K562 (cell line): ENCODE measurements around the gene CLDN15. TPM values are rescaled to one million over a fixed set of nuclear protein-coding genes. Genes with fewer than 3 reads are reported as not detected.

Experiments
- ARID3A ChIP-seq: IDR thresholded peaks from 2 replicates; pipeline ENCODE4 v1.6.1; 2012; ENCODE audit warnings: low read depth, low read length, improper control_type of control experiment, borderline replicate concordance
- CBFB ChIP-seq: sonication (generic); formaldehyde crosslinking; IDR thresholded peaks from 2 replicates; pipeline ENCODE4 v1.4.0; 2020; ENCODE audit warnings: mild to moderate bottlenecking, missing genetic modification reagents
- EHMT2 ChIP-seq: fragments of 450-650 bp; IDR thresholded peaks from 2 replicates; pipeline ENCODE4 v1.6.1; 2018; ENCODE audit warnings: antibody characterized with exemption
- ELF4 ChIP-seq: fragments of 450-650 bp; formaldehyde crosslinking; IDR thresholded peaks from 2 replicates; pipeline ENCODE4 v1.4.0; 2022; ENCODE audit warnings: missing genetic modification characterization
- EP300 ChIP-seq: IDR thresholded peaks from 2 replicates; pipeline ENCODE4 v1.6.1; 2012; ENCODE audit warnings: low read length, improper control_type of control experiment
- GTF2F1 ChIP-seq: IDR thresholded peaks from 2 replicates; pipeline ENCODE4 v1.6.1; 2011; ENCODE audit warnings: low read depth, low read length, improper control_type of control experiment
- KDM5B ChIP-seq: fragments of 200-600 bp; sonication (generic); IDR thresholded peaks from 2 replicates; pipeline ENCODE4 v1.6.1; 2012; ENCODE audit warnings: low read depth, mild to moderate bottlenecking, moderate library complexity, low read length, control low read depth, inconsistent platforms; ENCODE audit not compliant: insufficient replicate concordance
- MTA1 ChIP-seq: fragments of 450-650 bp; IDR thresholded peaks from 2 replicates; pipeline ENCODE4 v1.6.1; 2017; ENCODE audit warnings: borderline replicate concordance
- POLR2B ChIP-seq: fragments of 450-650 bp; IDR thresholded peaks from 2 replicates; pipeline ENCODE4 v1.6.1; 2018; ENCODE audit warnings: low read depth; ENCODE audit not compliant: partially characterized antibody
- PREB ChIP-seq: sonication (generic); formaldehyde crosslinking; IDR thresholded peaks from 2 replicates; pipeline ENCODE4 v1.8.1; 2023; ENCODE audit warnings: mild to moderate bottlenecking, missing genetic modification reagents
- RNF2 ChIP-seq: sonication (generic); IDR thresholded peaks from 2 replicates; pipeline ENCODE4 v1.6.1; 2016
- SMAD2 ChIP-seq: fragments of 150-350 bp; IDR thresholded peaks from 2 replicates; pipeline ENCODE4 v1.6.1; 2014; ENCODE audit warnings: low read depth, mild to moderate bottlenecking, low read length
- STAT6 ChIP-seq: sonication (generic); formaldehyde crosslinking; IDR thresholded peaks from 2 replicates; pipeline ENCODE4 v1.8.1; 2023; ENCODE audit warnings: mild to moderate bottlenecking, missing genetic modification reagents
- TAF7 ChIP-seq: fragments of 450-650 bp; IDR thresholded peaks from 2 replicates; pipeline ENCODE4 v1.6.1; 2016; ENCODE audit warnings: missing genetic modification characterization, missing compliant biosample characterization
- ZFP91 ChIP-seq: sonication (generic); formaldehyde crosslinking; IDR thresholded peaks from 2 replicates; pipeline ENCODE4 v1.8.0; 2022; ENCODE audit warnings: mild to moderate bottlenecking, missing genetic modification reagents
- ZNF134 ChIP-seq: fragments of 250-450 bp; sonication (Bioruptor Pico); conservative IDR thresholded peaks from 2 replicates; pipeline ENCODE4 v1.4.0; 2020
- ZNF511 ChIP-seq: sonication (generic); formaldehyde crosslinking; IDR thresholded peaks from 2 replicates; pipeline ENCODE4 v1.8.0; 2022; ENCODE audit warnings: mild to moderate bottlenecking, missing genetic modification reagents
- ZNF77 ChIP-seq: fragments of 250-450 bp; sonication (Bioruptor Pico); IDR thresholded peaks from 2 replicates; pipeline ENCODE4 v1.5.0; 2020
- ZSCAN29 ChIP-seq: fragments of 450-650 bp; IDR thresholded peaks from 2 replicates; pipeline ENCODE4 v1.6.1; 2017
- polyA plus RNA-seq, 8 experiments: library from polyadenylated mRNA; depleted of rRNA in 4 of 8; stranded (reverse) in 5 of 8; unstranded in 3 of 8; fragments of >200 nt; fragmentation: Nextera tagmentation in 2 of 8; fragmentation: Illumina TruSeq in 1 of 8; extraction: Ambion mirVana in 2 of 8; extraction: Trizol in 1 of 8; gene quantifications; 2 replicates each; pipeline versions ENCODE4 v1.2.1 to v1.2.3, GENCODE V29; 2011 to 2014; ENCODE audit warnings: inconsistent platforms in 1 of 8, missing spikeins in 1 of 8
- total RNA-seq, 7 experiments: library from RNA; depleted of rRNA in 6 of 7; stranded (reverse); fragments of >200 nt in 6 of 7; fragmentation: Illumina TruSeq in 2 of 7; extraction: Trizol in 2 of 7; gene quantifications; 2 replicates each; pipeline versions ENCODE4 v1.2.1 to v1.2.3, GENCODE V29; 2011 to 2021; ENCODE audit warnings: low replicate concordance in 1 of 7

CLDN15 gene
- total and polyA plus RNA-seq, 9 of the 15 experiments (the other 6 are each of a cell fraction or from before 2014, with no cell fraction given): 0.32 to 14.5 (median 7.4) TPM

- TF ChIP-seq PREB (CRISPR knock-in tag) (0 out of 2 replicates have a peak, but pooled peaks have one; percentile 37), SMAD2 (no peak), EP300 (no peak), POLR2B (no peak), STAT6 (no peak), EHMT2 (no peak), ZFP91 (CRISPR knock-in tag) (no peak), GTF2F1 (no peak), ZSCAN29 (no peak), TAF7 (tag) (no peak), ZNF511 (CRISPR knock-in tag) (peak; percentile 58; the same call in 1 of the 2 replicates), ZNF134 (no peak), RNF2 (no peak), ELF4 (CRISPR knock-in tag) (no peak; the same call in 1 of the 2 replicates), KDM5B (no peak), CBFB (no peak), ZNF77 (CRISPR knock-in tag) (no peak), MTA1 (no peak), ARID3A (no peak)
Observed at GRCh38 chr7:101218236-101219125, 19.1 kb downstream of the CLDN15 start (continued).
